HG03097 (cell line): ENCODE measurements around the gene MAP1A.
"Not testable (repeated sequence)": the region's sequence is repeated elsewhere in the genome, so short reads cannot be mapped to it uniquely, and the experiment has no call there.

ENCODE experiments used
- ATAC-seq: cut with Tn5 transposase; IDR thresholded peaks from one replicate; pipeline ENCODE4 v1.9.1; 2021; ENCODE audit not compliant: unreplicated experiment, low FRiP score

MAP1A gene

GRCh38 chr15:43528542-43529007, 11.2 kb downstream of the MAP1A start:
- no peak for ATAC-seq

- ATAC-seq: no peak
These were observed 11.7 kb downstream of the MAP1A start for GRCh38 chr15:43529141-43529540.

GRCh38 chr15:43529587-43530345, 12.4 kb downstream of the MAP1A start:
- no peak for ATAC-seq

- no peak for ATAC-seq
These were observed 13.7 kb downstream of the MAP1A start for GRCh38 chr15:43531018-43531670.

- ATAC-seq: not testable (repeated sequence)
These were observed 15.4 kb downstream of the MAP1A start for GRCh38 chr15:43532826-43533225.

- ATAC-seq: no peak
These were observed 17.5 kb downstream of the MAP1A start for GRCh38 chr15:43534897-43535296.

GRCh38 chr15:43538091-43538490, 20.7 kb downstream of the MAP1A start:
- ATAC-seq: no peak

GRCh38 chr15:43541785-43542184, 24.4 kb downstream of the MAP1A start:
- ATAC-seq: no peak

- ATAC-seq: no peak
These were observed 26.9 kb downstream of the MAP1A start for GRCh38 chr15:43544266-43544665.

GRCh38 chr15:43545426-43545825, 28.0 kb downstream of the MAP1A start:
- no peak for ATAC-seq

- ATAC-seq: no peak
These were observed 30.1 kb downstream of the MAP1A start for GRCh38 chr15:43547539-43547938.

GRCh38 chr15:43550527-43551363, 33.3 kb downstream of the MAP1A start:
- no peak for ATAC-seq

GRCh38 chr15:43552256-43552655, 34.8 kb downstream of the MAP1A start:
- no peak for ATAC-seq

GRCh38 chr15:43552986-43553385, 35.6 kb downstream of the MAP1A start:
- no peak for ATAC-seq

GRCh38 chr15:43562753-43563152, 45.3 kb downstream of the MAP1A start:
- not testable (repeated sequence) for ATAC-seq

- not testable (repeated sequence) for ATAC-seq
These were observed 46.4 kb downstream of the MAP1A start for GRCh38 chr15:43563793-43564192.

- ATAC-seq: not testable (repeated sequence)
These were observed 49.2 kb downstream of the MAP1A start for GRCh38 chr15:43566615-43567014.

GRCh38 chr15:43574607-43575006, 57.2 kb downstream of the MAP1A start:
- not testable (repeated sequence) for ATAC-seq
